HEK293 (cell line): Measurements from ENCODE around the gene SLC48A1.
A peak's percentile ranks its signal among the peaks of the same experiment; 100 is the strongest.

Source experiments
- CTCF ChIA-PET: fragments of 350-600 bp; formaldehyde crosslinking; extraction: SDS; loops from one replicate; lab custom pipeline; 2021; ENCODE audit warnings: antibody characterized with exemption; lab: Yijun Ruan, JAX
- POLR2A ChIA-PET: fragments of 300-600 bp; formaldehyde crosslinking; extraction: SDS; loops from one replicate; lab custom pipeline; 2020; ENCODE audit warnings: antibody characterized with exemption, inconsistent platforms; lab: Yijun Ruan, JAX
- H3K27ac ChIP-seq: fragments of 200-500 bp; sonication (Bioruptor generic); 2 replicates; pipeline ENCODE4 v1.5.1; 2014; ENCODE audit warnings: low read depth, low read length, control low read depth, inconsistent platforms; ENCODE audit errors: extremely low read depth
- H3K36me3 ChIP-seq, 2 experiments: fragments of 200-500 bp in 1 of 2; sonication (Bioruptor generic) in 1 of 2; 1 replicate in 1 of 2; 2 replicates in 1 of 2; pipeline ENCODE4 v1.5.1; 2014 to 2017; ENCODE audit warnings: inconsistent platforms in 2 of 2, low read length in 2 of 2; ENCODE audit not compliant: control insufficient read depth in 2 of 2, insufficient read depth in 1 of 2
- H3K4me1 ChIP-seq: fragments of 200-500 bp; sonication (Bioruptor generic); 2 replicates; pipeline ENCODE4 v1.5.1; 2014; ENCODE audit warnings: mild to moderate bottlenecking, low read length, inconsistent platforms; ENCODE audit not compliant: control insufficient read depth, insufficient read depth
- H3K4me3 ChIP-seq: 2 replicates; pipeline ENCODE4 v1.5.1; 2011; ENCODE audit warnings: low read depth, mild to moderate bottlenecking, control low read depth, low read length, moderate library complexity
- H3K9me3 ChIP-seq: fragments of 200-500 bp; sonication (Bioruptor generic); 2 replicates; pipeline ENCODE4 v1.5.1; 2014; ENCODE audit warnings: low read depth, low read length, inconsistent platforms; ENCODE audit not compliant: control insufficient read depth, insufficient read depth
- GLI2 ChIP-seq: fragments of 450-650 bp; formaldehyde crosslinking; IDR thresholded peaks from 2 replicates; pipeline ENCODE4; 2017; ENCODE audit warnings: missing biosample characterization, missing genetic modification characterization, low read depth, borderline replicate concordance
- GLIS1 ChIP-seq: fragments of 450-650 bp; formaldehyde crosslinking; IDR thresholded peaks from 2 replicates; pipeline ENCODE4 v1.5.1; 2016; ENCODE audit warnings: missing biosample characterization, missing genetic modification characterization
- KLF10 ChIP-seq: fragments of 450-650 bp; IDR thresholded peaks from 2 replicates; pipeline ENCODE4 v1.5.1; 2018; ENCODE audit warnings: missing biosample characterization, mild to moderate bottlenecking, missing genetic modification characterization
- MYNN ChIP-seq: fragments of 450-650 bp; formaldehyde crosslinking; IDR thresholded peaks from 2 replicates; pipeline ENCODE4 v1.5.1; 2016; ENCODE audit warnings: missing biosample characterization, missing genetic modification characterization, borderline replicate concordance
- SP2 ChIP-seq: fragments of 450-650 bp; formaldehyde crosslinking; IDR thresholded peaks from 2 replicates; pipeline ENCODE4 v1.5.1; 2016; ENCODE audit warnings: missing biosample characterization, missing genetic modification characterization
- TCF7L2 ChIP-seq: IDR thresholded peaks from 2 replicates; pipeline ENCODE4 v1.6.1; 2011; ENCODE audit warnings: low read depth, mild to moderate bottlenecking, inconsistent platforms, low read length, moderate library complexity, borderline replicate concordance
- WT1 ChIP-seq: fragments of 450-650 bp; formaldehyde crosslinking; IDR thresholded peaks from 2 replicates; pipeline ENCODE4 v1.5.1; 2016; ENCODE audit warnings: missing biosample characterization, missing genetic modification characterization
- YY2 ChIP-seq: fragments of 450-650 bp; formaldehyde crosslinking; IDR thresholded peaks from 2 replicates; pipeline ENCODE4 v1.5.1; 2016; ENCODE audit warnings: missing biosample characterization, missing genetic modification characterization
- ZFP37 ChIP-seq: fragments of 450-650 bp; formaldehyde crosslinking; IDR thresholded peaks from 2 replicates; pipeline ENCODE4 v1.5.1; 2016; ENCODE audit warnings: missing biosample characterization, missing genetic modification characterization
- ZNF155 ChIP-seq: fragments of 450-650 bp; formaldehyde crosslinking; IDR thresholded peaks from 2 replicates; pipeline ENCODE4 v1.5.1; 2016; ENCODE audit warnings: missing biosample characterization, missing genetic modification characterization
- ZNF175 ChIP-seq: fragments of 450-650 bp; formaldehyde crosslinking; IDR thresholded peaks from 2 replicates; pipeline ENCODE4 v1.5.1; 2016; ENCODE audit warnings: missing biosample characterization, missing genetic modification characterization
- ZNF274 ChIP-seq, 2 experiments: fragments of 200-500 bp in 1 of 2; fragments of 450-650 bp in 1 of 2; sonication (Bioruptor generic) in 1 of 2; formaldehyde crosslinking in 1 of 2; IDR thresholded peaks; 2 replicates each; pipeline versions ENCODE4 v1.5.1 to v1.6.1; 2014 to 2016; ENCODE audit warnings: borderline replicate concordance in 1 of 2, inconsistent platforms in 1 of 2, low read length in 1 of 2, missing biosample characterization in 1 of 2, missing genetic modification characterization in 1 of 2
- ZNF341 ChIP-seq: fragments of 450-650 bp; formaldehyde crosslinking; IDR thresholded peaks from 2 replicates; pipeline ENCODE4; 2016; ENCODE audit warnings: low read depth, missing biosample characterization, missing genetic modification characterization
- ZNF391 ChIP-seq: fragments of 450-650 bp; formaldehyde crosslinking; IDR thresholded peaks from 2 replicates; pipeline ENCODE4 v1.5.1; 2016; ENCODE audit warnings: low read depth, missing biosample characterization, missing genetic modification characterization, borderline replicate concordance
- ZNF585B ChIP-seq: fragments of 450-650 bp; formaldehyde crosslinking; IDR thresholded peaks from 2 replicates; pipeline ENCODE4 v1.5.1; 2016; ENCODE audit warnings: missing biosample characterization, missing genetic modification characterization
- ZNF747 ChIP-seq: fragments of 450-650 bp; formaldehyde crosslinking; IDR thresholded peaks from 2 replicates; pipeline ENCODE4 v1.5.1; 2016; ENCODE audit warnings: missing biosample characterization, missing genetic modification characterization
- ZNF837 ChIP-seq: fragments of 450-650 bp; formaldehyde crosslinking; IDR thresholded peaks from 2 replicates; pipeline ENCODE4 v1.5.1; 2016; ENCODE audit warnings: missing biosample characterization, missing genetic modification characterization
- ZSCAN30 ChIP-seq: fragments of 450-650 bp; IDR thresholded peaks from 2 replicates; pipeline ENCODE4 v1.5.1; 2018; ENCODE audit warnings: missing biosample characterization, mild to moderate bottlenecking, missing genetic modification characterization, moderate library complexity
- ZXDB ChIP-seq: fragments of 450-650 bp; formaldehyde crosslinking; IDR thresholded peaks from 2 replicates; pipeline ENCODE4 v1.5.1; 2016; ENCODE audit warnings: missing biosample characterization, missing genetic modification characterization
- TF ChIP-seq, protein P1 (sequence below): fragments of 450-650 bp; formaldehyde crosslinking; IDR thresholded peaks from 2 replicates; pipeline ENCODE4 v1.5.1; 2017; ENCODE audit warnings: missing biosample characterization, missing genetic modification characterization
- TF ChIP-seq, protein P2 (sequence below): IDR thresholded peaks from 2 replicates; pipeline ENCODE4 v1.6.1; 2011; ENCODE audit warnings: mild to moderate bottlenecking, low read depth, low read length, borderline replicate concordance
- TF ChIP-seq, protein P3 (sequence below): fragments of 450-650 bp; formaldehyde crosslinking; IDR thresholded peaks from 2 replicates; pipeline ENCODE4 v1.5.1; 2016; ENCODE audit warnings: missing biosample characterization, missing genetic modification characterization
- TF ChIP-seq, protein P4 (sequence below): fragments of 450-650 bp; formaldehyde crosslinking; IDR thresholded peaks from 2 replicates; pipeline ENCODE4 v1.5.1; 2017; ENCODE audit warnings: missing biosample characterization, mild to moderate bottlenecking, missing genetic modification characterization, moderate library complexity
- TF ChIP-seq, protein P5 (sequence below): fragments of 450-650 bp; formaldehyde crosslinking; IDR thresholded peaks from 2 replicates; pipeline ENCODE4 v1.5.1; 2016; ENCODE audit warnings: missing biosample characterization, missing genetic modification characterization

The SLC48A1 gene

DNA sequence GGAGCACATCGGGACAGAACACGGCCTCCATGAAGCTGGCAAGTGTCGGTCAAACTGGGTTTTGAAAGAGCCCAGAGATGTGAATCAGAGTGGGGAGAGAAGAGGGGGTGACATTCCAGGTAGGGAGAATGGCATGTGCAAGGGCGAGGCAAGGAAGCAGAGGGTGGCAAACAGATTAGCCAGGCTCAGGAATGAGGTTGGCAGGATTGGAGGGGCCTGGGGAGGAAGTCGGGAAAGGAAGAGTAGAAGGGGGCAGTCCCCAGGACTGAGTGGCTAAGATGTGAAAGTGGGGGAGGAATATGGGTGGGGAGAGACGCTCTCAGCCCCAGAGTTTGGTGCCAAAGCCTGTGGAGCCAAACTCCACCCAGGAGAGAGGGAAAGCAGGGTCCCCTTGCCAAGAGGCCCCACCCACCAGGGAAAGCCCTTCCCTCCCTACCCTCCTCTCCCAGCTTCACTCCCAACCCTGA, 52.2 kb downstream of the SLC48A1 start (continued):
- TF ChIP-seq, protein P1, sequence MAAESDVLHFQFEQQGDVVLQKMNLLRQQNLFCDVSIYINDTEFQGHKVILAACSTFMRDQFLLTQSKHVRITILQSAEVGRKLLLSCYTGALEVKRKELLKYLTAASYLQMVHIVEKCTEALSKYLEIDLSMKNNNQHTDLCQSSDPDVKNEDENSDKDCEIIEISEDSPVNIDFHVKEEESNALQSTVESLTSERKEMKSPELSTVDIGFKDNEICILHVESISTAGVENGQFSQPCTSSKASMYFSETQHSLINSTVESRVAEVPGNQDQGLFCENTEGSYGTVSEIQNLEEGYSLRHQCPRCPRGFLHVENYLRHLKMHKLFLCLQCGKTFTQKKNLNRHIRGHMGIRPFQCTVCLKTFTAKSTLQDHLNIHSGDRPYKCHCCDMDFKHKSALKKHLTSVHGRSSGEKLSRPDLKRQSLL (tag by site-specific recombination): no peak
- TF ChIP-seq ZNF341 (tag by site-specific recombination) (peak; percentile 78), ZSCAN30 (no peak), ZNF274 (IDR thresholded peaks at IDR 0.05; ENCODE audit: low read length) (no peak), ZNF274 (tag by site-specific recombination; IDR thresholded peaks at IDR 0.05; ENCODE audit: borderline replicate concordance) (no peak), WT1 (tag by site-specific recombination) (no peak)

DNA sequence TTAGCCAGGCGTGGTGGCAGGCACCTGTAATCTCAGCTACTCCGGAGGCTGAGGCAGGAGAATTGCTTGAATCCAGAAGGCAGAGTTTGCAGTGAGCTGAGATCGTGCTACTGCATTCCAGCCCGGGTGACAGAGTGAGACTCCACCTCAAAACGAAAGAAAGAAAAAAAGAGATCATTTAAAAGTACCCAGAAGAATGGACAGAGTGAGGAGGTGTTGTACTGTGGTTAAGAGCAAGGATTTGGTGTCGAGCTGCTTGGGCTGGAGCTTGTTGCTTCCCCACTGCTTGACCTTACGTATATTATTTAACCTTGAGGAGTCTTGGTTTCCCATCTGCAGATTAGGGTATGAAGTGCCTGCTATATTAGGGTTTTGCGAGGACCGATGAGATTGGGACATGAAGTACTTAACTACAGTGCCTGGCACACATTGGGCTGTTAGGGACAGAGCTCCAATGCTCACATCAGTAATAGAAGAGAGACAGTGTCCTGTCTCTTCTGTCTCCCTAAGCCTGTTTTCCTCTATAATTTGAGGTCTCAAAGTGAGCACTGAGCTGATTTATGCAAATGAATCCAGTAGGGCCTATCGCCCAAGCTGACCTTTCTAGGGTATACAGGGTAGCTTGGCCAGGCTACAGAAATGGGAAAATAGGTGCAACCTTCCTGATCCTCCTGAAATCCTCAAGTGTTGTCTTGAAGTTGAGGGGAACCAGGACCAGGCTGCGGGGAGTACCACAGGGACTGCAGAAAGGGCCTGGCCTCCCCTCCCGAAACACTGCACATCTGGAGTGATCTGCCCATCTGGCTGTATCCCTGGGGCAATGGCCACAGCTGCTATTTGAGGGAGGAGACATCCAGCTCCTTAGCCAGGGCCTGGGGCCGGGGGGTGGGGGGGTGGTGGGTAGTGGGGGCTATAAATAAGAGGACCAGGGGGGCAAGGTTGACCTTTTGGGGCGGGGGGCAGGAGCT, 55.3 kb downstream of the SLC48A1 start:
- ChIA-PET POLR2A (interaction anchor here (1.1 to 2.3 kb wide), 13 partner anchors 8 to 122 kb away, joined by 3 to 18 read pairs (median 6); partner anchors contain the start of genes HDAC7, RPAP3 and SLC48A1), CTCF (interaction anchor here (0.6 to 16.6 kb wide), 11 partner anchors 11 to 1426 kb away, joined by 3 to 271 read pairs (median 5); partner anchors contain the start of gene TMEM106C)
- TF ChIP-seq ZNF747 (no peak), ZNF391 (tag by site-specific recombination) (no peak), ZFP37 (tag by site-specific recombination) (no peak), ZNF155 (tag by site-specific recombination) (no peak), ZNF585B (tag by site-specific recombination) (no peak), GLI2 (no peak), WT1 (tag by site-specific recombination) (no peak), MYNN (tag by site-specific recombination) (no peak), ZNF175 (tag by site-specific recombination) (no peak)
- TF ChIP-seq, protein P2, sequence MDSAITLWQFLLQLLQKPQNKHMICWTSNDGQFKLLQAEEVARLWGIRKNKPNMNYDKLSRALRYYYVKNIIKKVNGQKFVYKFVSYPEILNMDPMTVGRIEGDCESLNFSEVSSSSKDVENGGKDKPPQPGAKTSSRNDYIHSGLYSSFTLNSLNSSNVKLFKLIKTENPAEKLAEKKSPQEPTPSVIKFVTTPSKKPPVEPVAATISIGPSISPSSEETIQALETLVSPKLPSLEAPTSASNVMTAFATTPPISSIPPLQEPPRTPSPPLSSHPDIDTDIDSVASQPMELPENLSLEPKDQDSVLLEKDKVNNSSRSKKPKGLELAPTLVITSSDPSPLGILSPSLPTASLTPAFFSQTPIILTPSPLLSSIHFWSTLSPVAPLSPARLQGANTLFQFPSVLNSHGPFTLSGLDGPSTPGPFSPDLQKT: no peak
- TF ChIP-seq, protein P3, sequence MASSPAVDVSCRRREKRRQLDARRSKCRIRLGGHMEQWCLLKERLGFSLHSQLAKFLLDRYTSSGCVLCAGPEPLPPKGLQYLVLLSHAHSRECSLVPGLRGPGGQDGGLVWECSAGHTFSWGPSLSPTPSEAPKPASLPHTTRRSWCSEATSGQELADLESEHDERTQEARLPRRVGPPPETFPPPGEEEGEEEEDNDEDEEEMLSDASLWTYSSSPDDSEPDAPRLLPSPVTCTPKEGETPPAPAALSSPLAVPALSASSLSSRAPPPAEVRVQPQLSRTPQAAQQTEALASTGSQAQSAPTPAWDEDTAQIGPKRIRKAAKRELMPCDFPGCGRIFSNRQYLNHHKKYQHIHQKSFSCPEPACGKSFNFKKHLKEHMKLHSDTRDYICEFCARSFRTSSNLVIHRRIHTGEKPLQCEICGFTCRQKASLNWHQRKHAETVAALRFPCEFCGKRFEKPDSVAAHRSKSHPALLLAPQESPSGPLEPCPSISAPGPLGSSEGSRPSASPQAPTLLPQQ (tag by site-specific recombination): no peak
- no peak overlapping the region for H3K4me3 ChIP-seq
- H3K4me1 ChIP-seq: peaks cover 3% of the 10 kb centered on the region
- no peaks in the 10 kb centered on the region for H3K9me3 ChIP-seq
- no peaks in the 10 kb centered on the region for H3K36me3 ChIP-seq
- H3K27ac ChIP-seq: no peak overlapping the region

DNA sequence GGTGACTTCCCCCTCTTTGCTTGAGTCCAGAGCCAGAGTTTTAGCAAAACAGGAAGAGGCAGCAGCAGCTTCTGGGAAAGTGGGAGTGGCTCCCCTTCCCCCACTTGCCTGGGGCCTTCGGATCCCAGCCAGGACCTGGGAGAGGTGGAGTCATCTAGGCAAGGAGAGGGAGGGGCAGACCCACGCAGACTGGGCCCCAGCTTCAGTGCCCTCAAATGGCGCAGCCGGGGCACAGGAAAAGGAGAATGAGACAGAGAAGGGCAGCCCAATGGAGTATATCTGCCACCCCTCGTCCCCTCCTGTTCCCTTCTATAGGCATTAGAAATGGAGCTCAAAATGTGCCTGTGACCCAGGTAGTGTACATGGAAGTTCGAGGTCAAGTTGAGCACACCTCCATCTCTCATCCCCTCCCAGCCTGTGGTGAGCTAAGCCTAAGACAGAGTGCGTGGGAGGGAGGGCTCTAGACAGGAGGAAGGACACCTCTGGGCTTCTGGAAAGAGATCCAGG, 56.0 kb downstream of the SLC48A1 start:
- POLR2A ChIA-PET: interaction anchor here (1.1 to 2.3 kb wide), 13 partner anchors 8 to 123 kb away, joined by 3 to 18 read pairs (median 6); partner anchors contain the start of genes HDAC7, RPAP3 and SLC48A1
- Histone ChIP-seq H3K27ac (peak overlapping the region; percentile 48; the same call in 1 of the 2 replicates), H3K4me1 (peaks cover 3% of the 10 kb centered on the region)
- TF ChIP-seq, protein P4, sequence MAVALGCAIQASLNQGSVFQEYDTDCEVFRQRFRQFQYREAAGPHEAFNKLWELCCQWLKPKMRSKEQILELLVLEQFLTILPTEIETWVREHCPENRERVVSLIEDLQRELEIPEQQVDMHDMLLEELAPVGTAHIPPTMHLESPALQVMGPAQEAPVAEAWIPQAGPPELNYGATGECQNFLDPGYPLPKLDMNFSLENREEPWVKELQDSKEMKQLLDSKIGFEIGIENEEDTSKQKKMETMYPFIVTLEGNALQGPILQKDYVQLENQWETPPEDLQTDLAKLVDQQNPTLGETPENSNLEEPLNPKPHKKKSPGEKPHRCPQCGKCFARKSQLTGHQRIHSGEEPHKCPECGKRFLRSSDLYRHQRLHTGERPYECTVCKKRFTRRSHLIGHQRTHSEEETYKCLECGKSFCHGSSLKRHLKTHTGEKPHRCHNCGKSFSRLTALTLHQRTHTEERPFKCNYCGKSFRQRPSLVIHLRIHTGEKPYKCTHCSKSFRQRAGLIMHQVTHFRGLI: no peak
- TF ChIP-seq SP2 (tag by site-specific recombination) (peak; percentile 20; the same call in 1 of the 2 replicates), YY2 (no peak), ZXDB (tag by site-specific recombination) (no peak), KLF10 (tag by site-specific recombination) (0 out of 2 replicates have a peak, but pooled peaks have one; percentile 42), GLIS1 (peak; percentile 91), ZNF837 (tag by site-specific recombination) (no peak), TCF7L2 (no peak)
- TF ChIP-seq, protein P5, sequence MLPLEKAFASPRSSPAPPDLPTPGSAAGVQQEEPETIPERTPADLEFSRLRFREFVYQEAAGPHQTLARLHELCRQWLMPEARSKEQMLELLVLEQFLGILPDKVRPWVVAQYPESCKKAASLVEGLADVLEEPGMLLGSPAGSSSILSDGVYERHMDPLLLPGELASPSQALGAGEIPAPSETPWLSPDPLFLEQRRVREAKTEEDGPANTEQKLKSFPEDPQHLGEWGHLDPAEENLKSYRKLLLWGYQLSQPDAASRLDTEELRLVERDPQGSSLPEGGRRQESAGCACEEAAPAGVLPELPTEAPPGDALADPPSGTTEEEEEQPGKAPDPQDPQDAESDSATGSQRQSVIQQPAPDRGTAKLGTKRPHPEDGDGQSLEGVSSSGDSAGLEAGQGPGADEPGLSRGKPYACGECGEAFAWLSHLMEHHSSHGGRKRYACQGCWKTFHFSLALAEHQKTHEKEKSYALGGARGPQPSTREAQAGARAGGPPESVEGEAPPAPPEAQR (tag by site-specific recombination): no peak

More for the DNA sequence above, 56.0 kb downstream of the SLC48A1 start:
- no peaks in the 10 kb centered on the region for H3K9me3 ChIP-seq
- CTCF ChIA-PET: interaction anchor here (0.6 to 16.6 kb wide), 11 partner anchors 10 to 135 kb away, joined by 3 to 271 read pairs (median 5); partner anchors contain the start of gene TMEM106C
- peak overlapping the region; percentile 6 for H3K4me3 ChIP-seq
- H3K36me3 ChIP-seq: no peaks in the 10 kb centered on the region
